ENCODE measurements around the gene ASTN1.

ASTN1 gene

GRCh38 chr1:177130451-177130945 is 34.0 kb downstream of the ASTN1 start:
- Histone ChIP-seq H3K4me3 (ENCODE audit: low read depth in 1 of 2, low read length in 2 of 2) (no peak overlapping the region), H3K9ac (ENCODE audit: low read length) (no peak overlapping the region), H3K27me3 (ENCODE audit: control insufficient read depth in 1 of 2, insufficient read depth in 2 of 2, low read length in 2 of 2) (no peaks in the 10 kb centered on the region), H3K36me3 (ENCODE audit: insufficient read depth, low read length) (no peaks in the 10 kb centered on the region), H3K27ac (ENCODE audit: low read depth, low read length) (no peak overlapping the region), H3K9me3 (ENCODE audit: low read length) (no peaks in the 10 kb centered on the region), H3K4me1 (ENCODE audit: insufficient read depth, low read length) (no peaks in the 10 kb centered on the region)

GRCh38 chr1:177128665-177129281 is 35.7 kb downstream of the ASTN1 start:
- Histone ChIP-seq H3K27me3 (ENCODE audit: control insufficient read depth in 1 of 2, insufficient read depth in 2 of 2, low read length in 2 of 2) (no peaks in the 10 kb centered on the region), H3K9me3 (ENCODE audit: low read length) (no peaks in the 10 kb centered on the region), H3K4me3 (ENCODE audit: low read depth in 1 of 2, low read length in 2 of 2) (no peak overlapping the region), H3K4me1 (ENCODE audit: insufficient read depth, low read length) (no peaks in the 10 kb centered on the region), H3K9ac (ENCODE audit: low read length) (no peak overlapping the region), H3K36me3 (ENCODE audit: insufficient read depth, low read length) (no peaks in the 10 kb centered on the region), H3K27ac (ENCODE audit: low read depth, low read length) (no peak overlapping the region)

GRCh38 chr1:177126267-177126666 is 38.2 kb downstream of the ASTN1 start:
- no peak overlapping the region for H3K4me3 ChIP-seq (ENCODE audit: low read depth in 1 of 2, low read length in 2 of 2)
- H3K4me1 ChIP-seq (ENCODE audit: insufficient read depth, low read length) = no peaks in the 10 kb centered on the region
- no peak overlapping the region for H3K9ac ChIP-seq (ENCODE audit: low read length)
- H3K27ac ChIP-seq (ENCODE audit: low read depth, low read length) = no peak overlapping the region
- H3K36me3 ChIP-seq (ENCODE audit: insufficient read depth, low read length) = no peaks in the 10 kb centered on the region
- no peaks in the 10 kb centered on the region for H3K27me3 ChIP-seq (ENCODE audit: control insufficient read depth in 1 of 2, insufficient read depth in 2 of 2, low read length in 2 of 2)
- no peaks in the 10 kb centered on the region for H3K9me3 ChIP-seq (ENCODE audit: low read length)

GRCh38 chr1:177124577-177125278 is 39.8 kb downstream of the ASTN1 start:
- no peaks in the 10 kb centered on the region for H3K4me1 ChIP-seq (ENCODE audit: insufficient read depth, low read length)
- H3K4me3 ChIP-seq (ENCODE audit: low read depth in 1 of 2, low read length in 2 of 2) = no peak overlapping the region
- H3K36me3 ChIP-seq (ENCODE audit: insufficient read depth, low read length) = no peaks in the 10 kb centered on the region
- no peaks in the 10 kb centered on the region for H3K9me3 ChIP-seq (ENCODE audit: low read length)
- no peak overlapping the region for H3K9ac ChIP-seq (ENCODE audit: low read length)
- H3K27ac ChIP-seq (ENCODE audit: low read depth, low read length) = no peak overlapping the region
- H3K27me3 ChIP-seq (ENCODE audit: control insufficient read depth in 1 of 2, insufficient read depth in 2 of 2, low read length in 2 of 2) = no peaks in the 10 kb centered on the region

GRCh38 chr1:177122461-177123251 is 41.9 kb downstream of the ASTN1 start:
- Histone ChIP-seq H3K27me3 (ENCODE audit: control insufficient read depth in 1 of 2, insufficient read depth in 2 of 2, low read length in 2 of 2) (no peaks in the 10 kb centered on the region), H3K9ac (ENCODE audit: low read length) (no peak overlapping the region), H3K36me3 (ENCODE audit: insufficient read depth, low read length) (no peaks in the 10 kb centered on the region), H3K27ac (ENCODE audit: low read depth, low read length) (no peak overlapping the region), H3K4me1 (ENCODE audit: insufficient read depth, low read length) (no peaks in the 10 kb centered on the region), H3K4me3 (ENCODE audit: low read depth in 1 of 2, low read length in 2 of 2) (no peak overlapping the region), H3K9me3 (ENCODE audit: low read length) (no peaks in the 10 kb centered on the region)

- no peaks in the 10 kb centered on the region for H3K4me1 ChIP-seq (ENCODE audit: insufficient read depth, low read length)
Measured at GRCh38 chr1:177119311-177119710, 45.2 kb downstream of the ASTN1 start.

GRCh38 chr1:177118901-177119300 is 45.6 kb downstream of the ASTN1 start:
- Histone ChIP-seq H3K9ac (ENCODE audit: low read length) (no peak overlapping the region), H3K27me3 (ENCODE audit: control insufficient read depth in 1 of 2, insufficient read depth in 2 of 2, low read length in 2 of 2) (no peaks in the 10 kb centered on the region), H3K9me3 (ENCODE audit: low read length) (no peaks in the 10 kb centered on the region), H3K36me3 (ENCODE audit: insufficient read depth, low read length) (no peaks in the 10 kb centered on the region), H3K27ac (ENCODE audit: low read depth, low read length) (no peak overlapping the region), H3K4me1 (ENCODE audit: insufficient read depth, low read length) (no peaks in the 10 kb centered on the region), H3K4me3 (ENCODE audit: low read depth in 1 of 2, low read length in 2 of 2) (no peak overlapping the region)

More at GRCh38 chr1:177119311-177119710, 45.2 kb downstream of the ASTN1 start:
- Histone ChIP-seq H3K9me3 (ENCODE audit: low read length) (no peaks in the 10 kb centered on the region), H3K9ac (ENCODE audit: low read length) (no peak overlapping the region), H3K27ac (ENCODE audit: low read depth, low read length) (no peak overlapping the region), H3K4me3 (ENCODE audit: low read depth in 1 of 2, low read length in 2 of 2) (no peak overlapping the region), H3K27me3 (ENCODE audit: control insufficient read depth in 1 of 2, insufficient read depth in 2 of 2, low read length in 2 of 2) (no peaks in the 10 kb centered on the region), H3K36me3 (ENCODE audit: insufficient read depth, low read length) (no peaks in the 10 kb centered on the region)

GRCh38 chr1:177116941-177117340 is 47.6 kb downstream of the ASTN1 start:
- no peak overlapping the region for H3K4me3 ChIP-seq (ENCODE audit: low read depth in 1 of 2, low read length in 2 of 2)
- no peaks in the 10 kb centered on the region for H3K9me3 ChIP-seq (ENCODE audit: low read length)
- no peaks in the 10 kb centered on the region for H3K27me3 ChIP-seq (ENCODE audit: control insufficient read depth in 1 of 2, insufficient read depth in 2 of 2, low read length in 2 of 2)
- H3K4me1 ChIP-seq (ENCODE audit: insufficient read depth, low read length) = no peaks in the 10 kb centered on the region
- H3K36me3 ChIP-seq (ENCODE audit: insufficient read depth, low read length) = no peaks in the 10 kb centered on the region
- H3K27ac ChIP-seq (ENCODE audit: low read depth, low read length) = no peak overlapping the region
- H3K9ac ChIP-seq (ENCODE audit: low read length) = no peak overlapping the region

- Histone ChIP-seq H3K27ac (ENCODE audit: low read depth, low read length) (no peak overlapping the region), H3K9ac (ENCODE audit: low read length) (no peak overlapping the region), H3K27me3 (ENCODE audit: control insufficient read depth in 1 of 2, insufficient read depth in 2 of 2, low read length in 2 of 2) (no peaks in the 10 kb centered on the region), H3K36me3 (ENCODE audit: insufficient read depth, low read length) (no peaks in the 10 kb centered on the region), H3K4me1 (ENCODE audit: insufficient read depth, low read length) (no peaks in the 10 kb centered on the region), H3K9me3 (ENCODE audit: low read length) (no peaks in the 10 kb centered on the region), H3K4me3 (ENCODE audit: low read depth in 1 of 2, low read length in 2 of 2) (no peak overlapping the region)
Measured at GRCh38 chr1:177106614-177107365, 57.7 kb downstream of the ASTN1 start.

- no peak overlapping the region for H3K27ac ChIP-seq (ENCODE audit: low read depth, low read length)
- no peaks in the 10 kb centered on the region for H3K4me1 ChIP-seq (ENCODE audit: insufficient read depth, low read length)
- no peaks in the 10 kb centered on the region for H3K36me3 ChIP-seq (ENCODE audit: insufficient read depth, low read length)
- H3K9me3 ChIP-seq (ENCODE audit: low read length) = no peaks in the 10 kb centered on the region
- H3K4me3 ChIP-seq (ENCODE audit: low read depth in 1 of 2, low read length in 2 of 2) = no peak overlapping the region
- no peaks in the 10 kb centered on the region for H3K27me3 ChIP-seq (ENCODE audit: control insufficient read depth in 1 of 2, insufficient read depth in 2 of 2, low read length in 2 of 2)
- no peak overlapping the region for H3K9ac ChIP-seq (ENCODE audit: low read length)
Measured at GRCh38 chr1:177106196-177106595, 58.3 kb downstream of the ASTN1 start.

All from muscle layer of colon (tissue), 2 donors.